Liver (tissue), 9 donors: Measurements from ENCODE around the gene GRIN3A. TPM values are rescaled to one million over a fixed set of nuclear protein-coding genes. Genes with fewer than 3 reads are reported as not detected.

Experiments
- DNase-seq: peaks from one replicate; pipeline ENCODE4 v3.0.0-alpha.2; 2017; ENCODE audit warnings: low spot score
- H3K27ac ChIP-seq, 2 donors: one replicate each; pipeline ENCODE4 v1.7.0; 2013; ENCODE audit warnings: inconsistent platforms in 2 of 2, low read length in 2 of 2, control low read depth in 1 of 2, low read depth in 1 of 2, mild to moderate bottlenecking in 1 of 2
- H3K27me3 ChIP-seq, 4 donors: one replicate each; pipeline versions ENCODE4 v1.6.1 to v1.7.0; 2013; ENCODE audit warnings: low read length in 3 of 4, inconsistent platforms in 1 of 4, mild to moderate bottlenecking in 1 of 4, moderate library complexity in 1 of 4; ENCODE audit not compliant: control insufficient read depth in 4 of 4, insufficient read depth in 4 of 4
- H3K36me3 ChIP-seq, 4 donors: one replicate each; pipeline versions ENCODE4 v1.6.1 to v1.7.0; 2013; ENCODE audit warnings: low read length in 3 of 4, mild to moderate bottlenecking in 3 of 4, low read depth in 1 of 4, moderate library complexity in 1 of 4; ENCODE audit not compliant: control insufficient read depth in 4 of 4, insufficient read depth in 3 of 4
- H3K4me1 ChIP-seq, 4 donors: one replicate each; pipeline versions ENCODE4 v1.6.1 to v1.7.0; 2013; ENCODE audit warnings: low read length in 3 of 4, mild to moderate bottlenecking in 3 of 4, moderate library complexity in 1 of 4; ENCODE audit not compliant: control insufficient read depth in 4 of 4, insufficient read depth in 4 of 4
- H3K4me3 ChIP-seq, 3 donors: one replicate each; pipeline versions ENCODE4 v1.6.1 to v1.7.0; 2013; ENCODE audit warnings: low read length in 3 of 3, control low read depth in 1 of 3, low read depth in 1 of 3, mild to moderate bottlenecking in 1 of 3
- H3K9ac ChIP-seq, 2 donors: one replicate each; pipeline ENCODE4 v1.7.0; 2013; ENCODE audit warnings: low read length in 2 of 2, mild to moderate bottlenecking in 2 of 2, moderate library complexity in 2 of 2, control low read depth in 1 of 2, low read depth in 1 of 2
- H3K9me3 ChIP-seq, 4 donors: one replicate each; pipeline versions ENCODE4 v1.6.1 to v1.7.0; 2013; ENCODE audit warnings: low read length in 3 of 4; ENCODE audit not compliant: control insufficient read depth in 4 of 4
- ATF3 ChIP-seq: IDR thresholded peaks from 2 replicates; pipeline ENCODE4 v1.6.1; 2016; ENCODE audit warnings: antibody characterized with exemption
- CTCF ChIP-seq: fragments of 150-350 bp; IDR thresholded peaks from 2 replicates; pipeline ENCODE4 v1.5.1; 2017; ENCODE audit warnings: improper control_type of control experiment, low read depth, low read length; ENCODE audit not compliant: missing input control
- EGR1 ChIP-seq, 2 donors: IDR thresholded peaks; 2 replicates each; pipeline ENCODE4 v1.6.1; 2016 to 2018; ENCODE audit warnings: antibody characterized with exemption in 2 of 2, low read depth in 2 of 2
- FOXA1 ChIP-seq: IDR thresholded peaks from 2 replicates; pipeline ENCODE4 v1.6.1; 2016; ENCODE audit warnings: antibody characterized with exemption
- FOXA2 ChIP-seq: IDR thresholded peaks from 2 replicates; pipeline ENCODE4 v1.6.1; 2016; ENCODE audit warnings: antibody characterized with exemption
- GABPA ChIP-seq, 2 donors: IDR thresholded peaks in 1 of 2; conservative IDR thresholded peaks in 1 of 2; 2 replicates each; pipeline ENCODE4 v1.6.1; 2016; ENCODE audit warnings: antibody characterized with exemption in 2 of 2, mild to moderate bottlenecking in 1 of 2, moderate library complexity in 1 of 2
- HNF4A ChIP-seq, 2 donors: conservative IDR thresholded peaks; 2 replicates each; pipeline ENCODE4 v1.6.1; 2016; ENCODE audit warnings: antibody characterized with exemption in 2 of 2, mild to moderate bottlenecking in 2 of 2
- HNF4G ChIP-seq: IDR thresholded peaks from 2 replicates; pipeline ENCODE4 v1.6.1; 2016; ENCODE audit warnings: antibody characterized with exemption
- JUND ChIP-seq, 2 donors: IDR thresholded peaks; 2 replicates each; pipeline ENCODE4 v1.6.1; 2016; ENCODE audit warnings: antibody characterized with exemption in 2 of 2
- MAX ChIP-seq: IDR thresholded peaks from 2 replicates; pipeline ENCODE4 v1.6.1; 2016; ENCODE audit warnings: antibody characterized with exemption
- NR2F2 ChIP-seq: IDR thresholded peaks from 2 replicates; pipeline ENCODE4 v1.6.1; 2016; ENCODE audit warnings: antibody characterized with exemption
- RAD21 ChIP-seq, 2 donors: IDR thresholded peaks; 2 replicates each; pipeline ENCODE4 v1.6.1; 2016; ENCODE audit warnings: antibody characterized with exemption in 2 of 2, mild to moderate bottlenecking in 2 of 2
- REST ChIP-seq: IDR thresholded peaks from 2 replicates; pipeline ENCODE4 v1.6.1; 2016; ENCODE audit warnings: antibody characterized with exemption, mild to moderate bottlenecking
- RXRA ChIP-seq, 2 donors: IDR thresholded peaks; 2 replicates each; pipeline ENCODE4 v1.6.1; 2017 to 2018; ENCODE audit warnings: antibody characterized with exemption in 2 of 2, mild to moderate bottlenecking in 1 of 2
- SP1 ChIP-seq: IDR thresholded peaks from 2 replicates; pipeline ENCODE4 v1.6.1; 2018; ENCODE audit warnings: antibody characterized with exemption, mild to moderate bottlenecking
- TAF1 ChIP-seq: conservative IDR thresholded peaks from 2 replicates; pipeline ENCODE4 v1.6.1; 2016; ENCODE audit warnings: antibody characterized with exemption, mild to moderate bottlenecking
- YY1 ChIP-seq: IDR thresholded peaks from 2 replicates; pipeline ENCODE4 v1.6.1; 2016; ENCODE audit warnings: antibody characterized with exemption, mild to moderate bottlenecking
- ZBTB33 ChIP-seq: IDR thresholded peaks from 2 replicates; pipeline ENCODE4 v1.6.1; 2016; ENCODE audit warnings: antibody characterized with exemption
- WGBS: extraction: QIAGEN DNeasy Blood & Tissue Kit; methylation state at CpG from one replicate; pipeline ENCODE4 v1.1.7; 2013; 5-methylcytosine and 5-hydroxymethylcytosine counted together
- polyA plus RNA-seq, 2 donors: library from polyadenylated mRNA; stranded (reverse) in 1 of 2; unstranded in 1 of 2; fragments of 200-250 nt in 1 of 2; fragments of >200 nt in 1 of 2; fragmentation: Nextera tagmentation in 1 of 2; extraction: Ambion mirVana in 1 of 2; gene quantifications; one replicate each; pipeline versions ENCODE4 v1.2.1 to v1.2.3, GENCODE V29; 2013 to 2015
- total RNA-seq, 2 donors: library from RNA; depleted of rRNA; stranded (reverse); fragments of >200 nt; gene quantifications; one replicate each; pipeline ENCODE4 v1.2.3, GENCODE V29; 2014
- donor health status: healthy.
- donor health status: healthy.
- donor health status: healthy.
- donor health status: healthy.
- donor health status: healthy.

The GRIN3A gene
- total and polyA plus RNA-seq, 4 donors, result under 0.01 to 0.23 (median 0.09) TPM

GRCh38 chr9:101586651-101587050, 151.8 kb downstream of the GRIN3A start:
- no peak for TF ChIP-seq RAD21 (IDR thresholded peaks at IDR 0.05)
- TF ChIP-seq ZBTB33, result no peak
- no peak for TF ChIP-seq RXRA (IDR thresholded peaks at IDR 0.05)
- TF ChIP-seq FOXA2, result no peak
- TF ChIP-seq FOXA1, result no peak
- no peak for TF ChIP-seq REST
- TF ChIP-seq ATF3, result no peak
- TF ChIP-seq TAF1, result no peak
- no peak for TF ChIP-seq SP1
- TF ChIP-seq GABPA (IDR thresholded peaks at IDR 0.05 in 1 of 2, conservative IDR thresholded peaks at IDR 0.05 in 1 of 2), result no peak
- TF ChIP-seq HNF4A (conservative IDR thresholded peaks at IDR 0.05), result no peak
- no peak for TF ChIP-seq MAX
- no peak for TF ChIP-seq JUND (IDR thresholded peaks at IDR 0.05)
- no peak for TF ChIP-seq NR2F2
- no peak for TF ChIP-seq YY1
- no peak for TF ChIP-seq CTCF
- TF ChIP-seq EGR1 (IDR thresholded peaks at IDR 0.05; ENCODE audit: low read depth in 2 of 2), result no peak
- TF ChIP-seq HNF4G, result no peak
- Histone ChIP-seq H3K27ac (no peak overlapping the region), H3K27me3 (no peaks in the 10 kb centered on the region), H3K36me3 (no peaks in the 10 kb centered on the region), H3K4me3 (no peak overlapping the region), H3K4me1 (no peaks in the 10 kb centered on the region), H3K9ac (no peak overlapping the region), H3K9me3 (no peaks in the 10 kb centered on the region)
- WGBS, result 90% methylated on average over 5 of the region's 5 CpGs
- no peak for DNase-seq
